ENCODE results near the gene SGK1.

DNA sequence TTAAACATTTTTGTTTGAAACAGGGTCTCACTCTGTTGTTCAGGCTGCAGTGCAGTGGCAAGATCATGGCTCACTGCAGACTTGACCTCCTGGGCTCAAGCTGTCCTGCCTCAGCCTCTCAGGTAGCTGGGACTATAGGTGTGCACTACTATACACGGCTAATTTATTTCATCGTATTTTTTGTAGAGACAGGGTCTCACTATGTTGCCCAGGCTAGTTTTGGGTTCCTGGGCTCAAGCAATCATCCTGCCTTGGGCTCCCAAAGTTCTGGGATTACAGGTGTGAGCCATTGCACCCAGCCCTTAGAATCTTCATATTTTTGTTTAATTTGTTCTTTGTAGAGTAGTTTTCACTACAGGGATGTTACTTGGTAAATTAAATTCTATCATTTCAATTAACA is 67.1 kb downstream of the SGK1 start:
- TF ChIP-seq, protein P1, sequence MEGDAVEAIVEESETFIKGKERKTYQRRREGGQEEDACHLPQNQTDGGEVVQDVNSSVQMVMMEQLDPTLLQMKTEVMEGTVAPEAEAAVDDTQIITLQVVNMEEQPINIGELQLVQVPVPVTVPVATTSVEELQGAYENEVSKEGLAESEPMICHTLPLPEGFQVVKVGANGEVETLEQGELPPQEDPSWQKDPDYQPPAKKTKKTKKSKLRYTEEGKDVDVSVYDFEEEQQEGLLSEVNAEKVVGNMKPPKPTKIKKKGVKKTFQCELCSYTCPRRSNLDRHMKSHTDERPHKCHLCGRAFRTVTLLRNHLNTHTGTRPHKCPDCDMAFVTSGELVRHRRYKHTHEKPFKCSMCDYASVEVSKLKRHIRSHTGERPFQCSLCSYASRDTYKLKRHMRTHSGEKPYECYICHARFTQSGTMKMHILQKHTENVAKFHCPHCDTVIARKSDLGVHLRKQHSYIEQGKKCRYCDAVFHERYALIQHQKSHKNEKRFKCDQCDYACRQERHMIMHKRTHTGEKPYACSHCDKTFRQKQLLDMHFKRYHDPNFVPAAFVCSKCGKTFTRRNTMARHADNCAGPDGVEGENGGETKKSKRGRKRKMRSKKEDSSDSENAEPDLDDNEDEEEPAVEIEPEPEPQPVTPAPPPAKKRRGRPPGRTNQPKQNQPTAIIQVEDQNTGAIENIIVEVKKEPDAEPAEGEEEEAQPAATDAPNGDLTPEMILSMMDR (IDR thresholded peaks at IDR 0.05 in 8 of 11, conservative IDR thresholded peaks at IDR 0.05 in 3 of 11) = no peak
- TF ChIP-seq POLR2A (IDR thresholded peaks at IDR 0.05) (no peak), POLR2AphosphoS5 (IDR thresholded peaks at IDR 0.05) (no peak)
